HCEC 1CT (cell line): ENCODE data around the gene PEA15.

Source experiments
- DNase-seq: peaks from one replicate; pipeline ENCODE4 v3.0.0-alpha.2; 2017

The PEA15 gene

DNA sequence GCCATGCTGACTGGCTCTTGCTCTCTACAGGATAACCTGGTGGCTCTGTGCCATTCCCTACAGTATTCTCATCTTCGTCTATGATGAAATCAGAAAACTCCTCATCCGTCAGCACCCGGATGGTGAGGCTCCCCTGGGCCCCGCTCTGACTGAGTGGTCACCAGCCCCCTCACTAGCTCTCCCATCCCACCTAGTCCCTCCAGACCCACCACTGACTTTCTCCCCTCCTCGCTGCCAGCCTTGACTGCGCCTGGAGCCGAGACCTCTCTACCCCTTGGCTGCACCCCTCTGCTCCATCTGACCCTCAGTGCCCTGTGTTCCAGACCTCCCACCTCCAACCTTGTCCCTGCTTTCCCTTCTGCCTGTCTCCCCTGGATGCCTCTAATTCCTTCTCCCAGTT is 18.9 kb upstream of the PEA15 start:
- no peak for DNase-seq

DNA sequence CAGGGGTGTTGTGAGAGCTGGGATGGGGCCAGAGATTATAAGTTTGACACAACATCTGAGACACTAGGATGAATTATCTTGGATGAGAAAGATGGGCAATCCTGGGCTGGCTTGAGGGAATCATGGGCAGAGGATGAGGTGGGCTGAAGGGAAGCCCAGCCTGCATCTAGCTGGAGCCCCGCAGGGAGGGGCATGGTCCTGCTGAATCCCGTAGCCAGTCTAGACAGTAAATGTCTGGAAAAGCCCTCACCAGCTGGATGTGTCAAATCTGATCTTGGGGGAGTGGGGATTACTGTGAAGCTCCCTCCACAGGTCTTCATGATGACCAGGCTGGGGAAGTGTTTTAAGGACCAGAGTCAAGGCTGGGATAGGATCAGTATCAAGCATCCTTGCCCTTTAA is 18.5 kb upstream of the PEA15 start:
- DNase-seq, result no peak

DNA sequence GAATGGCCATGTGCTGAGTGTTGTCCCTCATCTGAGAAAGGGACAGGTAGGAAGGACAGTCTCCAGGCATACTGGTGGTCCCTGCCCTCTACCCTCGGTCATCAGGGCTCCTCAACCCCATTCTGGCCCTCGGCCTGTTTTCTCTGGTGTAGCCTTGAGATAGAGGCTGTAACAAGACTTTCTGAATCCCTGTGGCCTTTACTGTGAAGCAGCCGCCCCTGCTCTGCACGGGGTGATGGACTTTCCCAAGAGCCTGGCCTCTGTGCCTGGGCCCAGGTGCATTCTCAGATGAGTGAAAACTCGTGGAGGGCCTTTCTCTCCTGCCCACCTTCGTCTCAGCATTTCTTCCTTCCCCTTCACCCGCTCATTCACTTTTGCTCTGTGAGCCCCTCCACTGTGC is 17.8 kb upstream of the PEA15 start:
- DNase-seq, result no peak

DNA sequence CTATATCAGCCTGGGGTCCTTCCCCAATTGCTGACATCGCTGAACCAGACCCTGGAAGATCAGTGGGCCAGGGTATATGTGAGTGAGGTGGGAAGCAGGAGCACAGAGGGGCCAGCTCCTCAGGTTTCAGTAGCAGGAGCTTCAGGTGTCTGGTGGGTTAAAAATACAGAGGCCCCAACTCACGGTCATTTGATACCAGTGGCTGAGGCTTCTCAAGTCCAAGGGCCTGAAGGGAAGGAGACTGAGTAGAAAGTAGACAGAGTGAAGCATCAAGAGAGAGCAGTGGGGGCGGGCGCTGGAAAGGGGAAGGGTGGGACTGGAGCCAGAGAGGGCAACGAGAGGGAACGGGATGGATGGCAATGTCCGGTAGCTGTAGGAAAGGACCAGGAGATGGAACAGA is 16.8 kb upstream of the PEA15 start:
- DNase-seq, result no peak

DNA sequence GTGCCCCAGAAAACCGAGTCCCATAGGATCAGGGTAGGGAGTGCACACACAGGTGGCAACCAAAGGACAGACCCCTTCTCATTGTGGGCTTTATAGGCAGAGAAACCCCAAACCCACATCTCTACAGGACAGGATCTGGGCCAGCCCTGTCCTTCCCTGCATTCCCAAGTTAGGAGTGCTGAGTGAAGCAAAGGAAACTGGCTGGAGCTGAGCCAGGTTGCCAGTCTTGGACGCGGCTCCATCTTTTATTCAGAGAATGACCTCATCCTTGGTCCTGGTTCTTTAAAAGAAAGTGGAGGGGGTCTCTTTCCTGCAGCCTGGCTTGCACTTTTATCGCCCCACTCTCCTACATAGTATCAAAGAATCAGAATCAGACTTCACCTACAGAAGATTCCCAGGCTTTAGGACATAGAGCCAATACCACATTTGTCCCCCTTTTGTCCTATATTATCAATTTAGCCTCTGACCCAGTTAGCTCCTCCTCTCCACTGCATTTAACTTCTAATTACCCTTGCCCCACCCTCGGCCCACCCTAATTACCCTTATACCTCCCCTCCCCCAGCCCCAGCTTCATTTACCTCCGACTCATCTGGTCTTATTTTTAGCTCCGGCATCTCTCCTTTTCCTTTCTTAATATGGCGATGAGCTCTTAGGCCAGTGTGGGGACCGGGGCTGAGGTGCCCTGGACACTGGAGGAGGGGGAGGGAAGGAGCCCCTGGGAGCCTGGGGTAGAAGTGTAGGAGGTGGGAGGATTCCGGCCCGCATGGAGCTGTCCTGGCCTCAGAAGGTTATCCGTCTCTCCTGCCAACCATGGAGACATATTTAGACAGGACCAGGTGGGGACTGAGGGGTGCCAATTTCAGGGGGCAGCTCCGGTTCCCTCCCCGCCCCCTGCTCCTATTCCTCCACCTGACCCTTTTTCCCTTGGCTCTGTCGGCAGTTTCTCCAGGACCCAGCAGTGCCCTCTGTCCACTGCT is 15.2 kb upstream of the PEA15 start, which contains the start of gene CASQ1:
Gene CASQ1 (plus strand): TSS at position 927 of the 977 bp plus-strand sequence. CDS start 177 bp downstream, outside the sequence.
- peak; percentile 17 for DNase-seq

DNA sequence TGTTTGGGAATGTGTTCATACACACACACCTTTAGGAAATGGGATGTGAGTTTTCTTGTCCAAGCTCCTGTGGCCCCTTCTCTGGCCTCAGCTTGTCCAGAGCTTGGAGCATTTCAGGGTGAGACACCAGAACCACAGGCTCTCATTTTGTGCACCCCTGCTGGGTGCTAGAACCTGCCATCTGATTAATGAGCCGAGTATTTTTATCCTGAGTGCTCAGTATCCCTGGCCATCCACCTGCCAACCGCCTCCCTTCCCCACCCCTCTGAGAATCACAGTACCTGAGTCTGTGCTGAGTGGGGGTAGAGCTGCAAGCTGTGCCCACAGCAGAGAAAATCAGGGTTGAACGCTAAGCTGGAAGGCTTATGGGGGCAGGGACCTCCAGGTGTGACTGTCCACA is 13.4 kb upstream of the PEA15 start:
- DNase-seq, result no peak

DNA sequence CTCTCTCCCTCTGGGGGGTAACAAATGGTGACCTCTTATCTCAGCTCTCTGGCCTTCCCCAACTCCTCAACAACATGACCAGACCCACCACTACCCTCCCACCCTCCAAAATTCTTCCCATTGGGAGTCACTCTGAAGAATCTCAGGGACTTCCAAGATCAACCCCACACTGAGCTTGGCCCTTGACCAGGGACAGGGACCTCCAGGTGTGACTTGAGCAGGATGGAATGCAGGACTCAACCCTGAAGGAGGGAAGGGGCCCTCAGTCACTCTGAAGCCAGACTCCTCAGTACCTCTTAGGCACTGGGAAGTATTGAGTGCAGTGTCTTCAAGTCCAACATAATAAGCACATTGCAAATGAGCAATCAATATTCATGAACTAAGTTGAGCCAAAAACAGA is 12.9 kb upstream of the PEA15 start:
- no peak for DNase-seq

DNA sequence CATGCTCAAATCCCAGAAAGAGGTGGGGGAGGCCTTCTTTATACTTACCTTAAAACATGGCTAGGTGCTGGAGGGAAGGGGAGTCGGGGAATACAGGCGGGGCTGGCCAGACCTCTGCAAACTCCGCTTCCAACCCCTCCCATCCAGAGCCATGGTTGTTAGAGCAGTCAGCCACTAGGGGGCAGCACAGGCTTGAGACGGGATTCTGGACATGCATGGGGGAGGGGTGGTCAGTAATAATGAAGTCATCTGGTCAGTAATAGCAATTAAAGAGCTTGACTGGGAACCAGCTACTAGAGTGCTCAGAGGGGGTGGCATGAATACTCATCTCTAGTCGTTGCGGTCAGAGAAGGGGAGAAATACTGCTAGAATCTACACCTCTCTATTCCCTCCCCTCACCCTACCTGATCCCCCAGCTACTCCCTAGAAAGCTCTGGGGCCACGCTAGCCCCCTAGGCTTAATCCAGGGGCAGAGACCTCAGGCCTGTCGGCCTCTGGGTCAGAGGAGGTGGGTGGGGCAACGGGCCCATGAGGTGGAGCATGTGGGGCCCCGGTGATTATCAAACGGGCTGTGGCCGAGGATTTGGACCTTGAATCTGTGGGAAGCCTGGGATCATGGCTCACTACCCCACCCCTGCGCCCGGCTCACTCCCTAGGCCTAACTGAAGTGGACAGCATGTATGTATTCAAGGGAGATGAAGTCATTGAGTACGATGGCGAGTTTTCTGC is 11.9 kb upstream of the PEA15 start:
- peak; percentile 76 for DNase-seq

DNA sequence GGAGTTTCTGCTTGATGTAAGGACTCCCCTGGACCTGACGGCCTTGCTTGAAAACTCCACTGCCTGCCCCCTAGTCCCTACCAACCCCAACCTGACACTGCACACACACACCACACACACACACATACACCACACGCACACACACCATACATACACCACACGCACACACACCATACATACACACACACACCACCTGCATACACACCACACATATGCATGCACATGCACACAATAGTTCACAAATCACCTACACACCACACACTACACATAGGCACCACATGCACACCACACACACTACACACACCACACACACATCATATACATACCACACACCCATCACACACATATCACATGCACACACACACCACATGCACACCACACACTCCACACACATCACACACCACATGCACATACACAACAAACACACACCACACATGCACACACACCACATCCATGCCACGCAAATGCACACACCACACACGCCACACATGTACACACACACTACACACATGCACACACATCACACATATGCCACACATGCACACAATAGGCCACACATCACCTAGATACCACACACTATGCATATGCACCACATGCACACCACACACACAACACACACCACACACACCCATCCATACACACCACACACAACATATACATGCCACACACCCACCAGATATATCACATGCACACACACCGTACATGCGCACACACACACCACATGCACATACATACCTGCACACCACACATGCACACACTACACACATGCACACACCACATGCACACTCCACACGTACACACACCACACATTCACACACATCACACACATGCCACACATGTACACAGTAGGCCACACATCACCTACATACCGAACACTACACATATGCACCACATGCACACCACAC is 11.1 kb upstream of the PEA15 start:
- DNase-seq, result no peak

DNA sequence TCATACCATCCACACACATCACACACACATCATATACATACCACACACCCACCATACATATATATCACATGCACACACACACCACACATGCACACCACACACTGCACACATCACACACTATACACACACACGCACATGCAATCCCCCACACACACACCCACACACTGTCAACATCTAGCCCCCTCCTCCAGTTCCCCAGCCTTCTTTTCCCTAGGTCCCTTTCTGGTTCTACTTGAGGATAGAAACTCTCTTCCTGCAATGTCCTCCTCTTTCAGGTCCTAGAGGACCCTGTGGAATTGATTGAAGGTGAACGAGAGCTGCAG is 10.5 kb upstream of the PEA15 start:
- DNase-seq, result no peak

DNA sequence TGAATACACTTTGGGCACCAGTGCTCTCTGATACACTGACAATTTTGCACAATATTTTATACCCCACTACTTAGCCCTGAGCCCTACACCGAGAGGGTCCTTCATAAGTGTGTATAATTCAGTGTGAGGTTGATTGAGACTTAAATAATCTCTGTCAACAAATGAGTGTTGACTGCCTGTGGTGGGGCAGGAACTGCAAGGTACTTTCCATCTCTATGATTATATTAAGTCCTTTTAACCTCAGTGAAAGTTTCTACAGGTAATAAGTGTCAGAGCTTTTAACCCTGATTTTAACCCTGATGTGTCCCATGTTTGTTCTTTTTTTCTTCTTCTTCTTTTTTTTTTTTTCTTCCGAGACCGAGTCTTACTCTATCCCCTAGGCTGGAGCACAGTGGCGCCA is 9.0 kb upstream of the PEA15 start:
- no peak for DNase-seq

DNA sequence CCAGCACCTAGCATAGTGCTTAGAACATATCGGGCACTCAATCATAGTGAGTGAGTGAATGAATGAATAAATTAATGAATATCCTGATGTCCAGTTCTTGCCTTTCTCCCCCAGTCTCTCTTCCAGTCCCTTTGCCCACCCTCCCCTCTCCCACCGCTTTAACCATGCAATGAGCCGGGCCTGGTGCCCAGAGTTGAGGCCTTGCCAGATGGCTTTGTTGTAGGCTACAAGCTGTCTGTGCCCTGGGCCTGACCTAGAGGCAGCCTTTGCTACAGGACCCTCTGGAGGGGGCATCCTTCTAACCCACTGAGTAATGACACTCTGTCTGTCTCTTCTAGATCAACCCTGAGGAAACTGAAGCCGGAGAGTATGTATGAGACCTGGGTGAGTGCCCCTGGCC is 8.0 kb upstream of the PEA15 start:
- DNase-seq, result no peak

DNA sequence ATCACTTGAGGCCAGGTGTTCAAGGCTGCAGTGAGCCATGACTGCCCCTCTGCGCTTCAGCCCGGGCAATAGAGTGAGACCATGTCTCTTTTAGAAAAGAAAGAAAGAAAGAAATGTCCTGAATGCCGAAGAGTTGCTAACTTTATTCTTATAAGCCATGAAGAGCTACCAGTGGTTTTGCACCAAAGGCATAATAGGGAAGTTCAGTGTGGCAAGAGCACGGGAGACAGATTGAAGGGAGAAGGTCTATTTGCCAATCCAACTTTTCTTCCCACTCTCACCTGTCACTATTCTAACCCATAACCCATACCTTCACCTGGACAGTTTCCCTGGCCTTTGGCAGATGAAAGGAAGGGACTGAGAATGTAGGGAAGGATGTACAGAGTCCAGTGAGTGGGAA is 4.4 kb upstream of the PEA15 start:
- DNase-seq, result no peak

DNA sequence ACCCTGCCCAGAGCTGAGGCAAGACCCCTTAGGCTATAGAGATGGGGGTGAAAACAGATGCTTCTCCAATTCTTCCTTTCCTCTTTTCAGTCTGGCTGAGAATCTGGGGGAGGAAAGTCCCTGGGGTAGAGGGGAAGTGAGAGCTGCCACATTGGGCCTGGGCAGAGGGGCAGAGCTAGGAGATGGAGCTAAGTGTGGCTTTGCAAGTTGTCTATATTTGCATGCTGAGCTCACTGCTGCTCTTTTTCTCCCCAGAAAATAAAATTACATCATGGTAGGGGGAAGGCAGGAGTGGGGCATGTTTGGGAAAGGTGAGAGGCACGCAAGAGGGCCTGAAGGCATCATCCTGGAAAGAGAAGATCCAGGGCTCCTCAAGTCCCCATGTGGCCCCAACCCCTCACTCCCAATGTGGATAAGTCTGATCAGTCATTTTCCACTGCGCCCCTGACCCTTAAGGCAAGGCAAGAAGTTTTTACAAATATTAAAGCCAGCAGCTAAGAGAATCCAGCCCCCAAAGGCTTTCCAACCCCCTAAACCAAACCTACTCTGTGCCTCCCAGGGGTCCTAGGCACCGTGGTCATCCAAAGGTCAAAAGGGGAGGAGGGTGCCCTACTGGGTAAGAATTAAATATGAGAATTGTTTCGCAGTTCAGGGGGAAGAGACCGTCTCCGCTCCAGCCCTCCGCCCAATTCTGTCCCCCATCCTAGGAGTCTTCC is 500 bp upstream of the PEA15 start:
- no peak for DNase-seq

DNA sequence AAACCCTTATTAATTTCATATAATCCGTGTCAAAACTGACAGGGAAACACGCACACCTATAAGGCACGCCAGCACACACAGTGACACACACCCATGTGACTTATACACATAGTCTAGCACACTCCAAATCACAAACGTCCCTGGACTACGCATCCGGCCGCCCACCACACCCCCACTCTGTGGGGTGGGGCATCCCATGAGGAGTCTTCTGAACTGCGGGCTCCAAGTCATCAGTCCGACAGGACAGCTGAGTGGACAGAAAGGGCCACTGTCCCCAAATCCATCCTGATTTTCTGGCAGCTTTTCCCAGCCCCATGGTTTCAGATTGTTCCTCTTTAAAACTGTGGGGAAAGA is 829 bp downstream of the PEA15 start:
- peak; percentile 57 for DNase-seq

DNA sequence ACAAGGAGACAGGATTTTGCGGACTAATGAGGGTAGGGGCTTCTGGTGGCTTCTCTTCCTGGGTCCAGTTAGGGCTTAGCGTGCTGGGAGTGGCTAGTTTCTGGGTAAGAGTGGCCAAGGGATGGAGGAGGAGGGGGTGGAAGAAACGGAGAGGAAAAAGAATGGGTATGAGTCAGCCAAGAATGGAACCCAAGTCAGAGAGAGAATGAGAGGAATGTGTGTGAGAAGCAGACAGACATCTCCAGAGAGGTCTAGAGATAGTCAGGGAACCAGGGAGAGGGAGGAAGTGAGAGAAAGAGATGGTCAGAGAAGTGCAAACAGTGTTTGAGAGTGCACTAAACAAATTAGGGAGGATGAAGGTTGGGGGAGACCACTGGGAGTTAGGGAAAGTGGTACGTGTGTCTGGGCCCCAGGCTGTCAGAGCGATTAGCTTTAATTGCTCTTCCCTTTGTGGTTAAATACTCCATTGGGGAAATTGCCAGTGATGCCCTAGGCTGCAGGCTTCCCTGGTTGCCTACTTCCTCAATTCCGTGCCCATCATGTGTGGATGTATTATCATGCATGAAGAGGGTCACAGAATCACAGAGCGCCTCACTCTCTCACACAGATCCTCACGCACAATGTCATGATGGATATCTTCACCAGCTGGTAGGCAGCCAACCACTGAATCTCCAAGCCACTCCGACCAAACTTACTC is 1.4 kb downstream of the PEA15 start:
- DNase-seq, result peak; percentile 91

DNA sequence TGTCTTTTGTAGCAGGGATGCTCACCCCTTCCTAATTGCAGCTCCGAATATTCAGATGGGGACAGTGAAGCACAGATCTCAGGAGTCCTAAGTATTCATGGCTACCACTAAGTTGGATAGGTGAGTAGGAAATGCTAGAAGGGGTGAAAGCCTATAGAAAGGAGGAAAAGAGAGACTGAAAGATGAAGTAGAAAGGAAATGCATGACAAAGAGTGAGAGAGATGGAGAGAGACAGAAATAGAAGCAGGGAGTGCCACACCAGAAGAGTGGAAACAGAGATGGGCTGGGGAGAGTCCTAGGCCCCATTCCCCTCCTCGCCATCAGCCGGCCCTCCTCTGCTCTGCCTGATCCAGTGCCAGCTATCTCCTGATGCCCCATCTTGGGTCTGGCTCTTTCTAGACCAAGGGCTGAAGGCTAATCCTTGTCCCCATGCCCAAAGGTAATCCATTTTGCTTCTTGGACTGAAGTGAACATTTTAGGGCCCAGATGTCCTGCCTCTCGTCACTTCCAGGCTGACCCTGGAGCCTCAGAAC is 2.0 kb downstream of the PEA15 start:
- DNase-seq, result no peak

DNA sequence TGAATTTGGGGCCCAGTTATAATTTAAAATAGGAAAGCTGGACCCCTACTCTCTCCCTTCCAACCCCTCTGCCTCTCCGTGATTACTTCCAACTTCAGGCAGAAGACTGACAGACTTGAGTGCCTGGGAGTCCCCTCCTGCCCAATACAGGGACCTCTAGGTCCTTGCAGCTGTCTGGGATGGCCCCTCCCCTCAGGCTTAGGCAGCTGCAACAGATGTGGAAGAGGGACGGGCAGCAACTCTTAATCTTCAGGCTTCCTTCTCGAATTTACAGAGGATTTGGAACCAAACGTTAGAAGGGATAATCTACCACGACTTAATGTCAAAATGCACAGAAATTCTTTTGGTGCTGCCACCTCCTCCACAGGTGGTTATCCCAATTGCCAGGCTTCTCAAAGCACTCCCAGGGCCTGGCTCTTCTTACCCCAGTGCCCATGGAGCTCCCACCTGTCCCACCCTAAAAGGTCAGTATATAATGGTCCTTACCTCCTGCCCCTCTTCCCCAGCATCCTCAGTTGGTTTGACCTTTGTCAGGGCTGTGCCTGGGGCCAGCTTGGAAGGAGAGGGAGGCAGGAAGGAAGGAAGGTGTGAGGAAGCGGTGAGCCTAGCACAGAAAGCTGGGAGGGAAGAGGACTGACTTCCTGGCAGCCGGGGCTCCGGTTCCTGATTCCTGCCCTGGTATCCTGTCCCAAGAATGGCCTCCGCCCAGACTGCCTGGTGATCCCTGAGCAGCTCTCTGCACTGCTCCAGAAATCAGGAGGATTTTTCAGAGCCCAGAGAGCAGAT is 2.8 kb downstream of the PEA15 start:
- no peak for DNase-seq

DNA sequence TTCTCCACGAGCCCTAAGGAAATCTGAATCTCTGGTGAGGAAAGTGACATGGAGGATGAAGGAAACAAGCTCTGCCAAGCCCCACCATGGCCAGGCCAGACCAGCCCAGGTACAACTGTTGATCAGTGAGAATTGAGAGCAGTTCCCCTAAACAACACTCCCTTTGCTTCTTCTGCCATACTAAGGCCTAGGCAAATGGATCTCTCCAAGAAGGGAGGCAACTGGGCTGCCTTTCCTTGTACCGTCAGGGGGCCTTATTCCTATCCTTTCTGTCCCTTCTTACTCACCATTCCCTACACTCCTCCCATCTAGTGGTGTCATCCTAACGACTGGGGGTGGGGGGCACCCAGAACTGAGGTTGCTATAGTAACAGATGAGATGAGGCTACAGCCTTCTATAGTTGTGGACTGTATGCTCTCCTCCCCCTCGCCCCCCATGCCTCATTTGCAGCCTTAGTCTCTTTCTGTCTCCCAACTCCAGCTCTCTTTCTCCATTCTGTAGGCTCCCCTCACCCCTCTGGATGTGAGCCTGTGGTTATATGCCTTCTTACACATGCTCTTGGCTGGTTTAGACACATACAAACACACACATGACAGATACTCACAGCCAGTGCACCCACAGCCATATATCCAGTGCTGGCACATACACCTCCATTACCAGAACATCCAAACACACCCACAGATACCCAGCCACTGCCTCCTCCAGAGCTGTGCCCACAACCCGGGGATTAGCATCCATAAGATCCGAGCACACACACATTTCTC is 3.6 kb downstream of the PEA15 start:
- no peak for DNase-seq
